ENCODE results near the gene ANKRD18A.

ANKRD18A gene

GRCh38 chr9:38526591-38526990, 93.8 kb downstream of the ANKRD18A start:
- no peak for DNase-seq

DNA sequence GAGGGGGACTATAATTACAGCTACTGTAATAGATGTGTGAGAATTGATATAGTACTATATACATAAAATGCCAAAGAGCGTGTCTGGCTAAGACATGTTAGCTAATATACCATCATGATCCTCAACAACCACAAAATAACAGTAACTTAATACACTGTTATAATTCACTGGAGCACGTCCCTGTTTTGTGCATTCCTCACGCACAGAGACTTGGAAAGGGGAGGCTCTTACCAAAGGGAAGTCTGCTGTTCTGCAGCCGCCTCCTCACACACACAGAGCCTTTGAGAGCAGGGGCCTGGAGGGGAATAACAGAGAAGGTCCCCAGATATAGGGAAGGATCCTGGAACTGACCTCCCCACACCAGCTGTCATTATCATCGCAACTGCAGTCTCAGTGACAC, 97.3 kb downstream of the ANKRD18A start:
- DNase-seq = no peak

DNA sequence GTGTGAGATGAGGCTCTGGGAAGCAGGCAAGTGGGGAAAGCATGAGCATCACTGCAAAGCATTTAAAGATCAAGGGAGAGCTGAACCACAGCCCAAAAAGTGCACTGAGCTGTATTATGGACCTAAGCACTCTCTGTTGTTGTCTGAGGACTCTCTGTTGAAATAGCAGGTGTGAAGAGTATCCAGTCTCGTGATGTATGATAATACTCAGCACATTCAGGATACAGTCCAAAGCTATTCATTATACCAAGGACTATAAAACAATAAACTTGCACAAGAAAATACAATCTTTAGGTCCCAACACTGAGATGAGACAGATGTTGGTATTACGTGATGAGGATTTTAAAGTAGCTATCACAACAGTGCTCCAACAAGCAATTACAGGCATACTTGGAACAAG, 98.6 kb downstream of the ANKRD18A start:
- DNase-seq = no peak

All from NCI-H187 (cell line).